Measurements from ENCODE around the gene NPLOC4. TPM values are rescaled to one million over a fixed set of nuclear protein-coding genes. Genes with fewer than 3 reads are reported as not detected.

Gene NPLOC4
- total and polyA plus RNA-seq, 2 of the 8 experiments (the other 6 are each of a cell fraction or from before 2014, with no cell fraction given), result 70.7 to 92.7 TPM

DNA sequence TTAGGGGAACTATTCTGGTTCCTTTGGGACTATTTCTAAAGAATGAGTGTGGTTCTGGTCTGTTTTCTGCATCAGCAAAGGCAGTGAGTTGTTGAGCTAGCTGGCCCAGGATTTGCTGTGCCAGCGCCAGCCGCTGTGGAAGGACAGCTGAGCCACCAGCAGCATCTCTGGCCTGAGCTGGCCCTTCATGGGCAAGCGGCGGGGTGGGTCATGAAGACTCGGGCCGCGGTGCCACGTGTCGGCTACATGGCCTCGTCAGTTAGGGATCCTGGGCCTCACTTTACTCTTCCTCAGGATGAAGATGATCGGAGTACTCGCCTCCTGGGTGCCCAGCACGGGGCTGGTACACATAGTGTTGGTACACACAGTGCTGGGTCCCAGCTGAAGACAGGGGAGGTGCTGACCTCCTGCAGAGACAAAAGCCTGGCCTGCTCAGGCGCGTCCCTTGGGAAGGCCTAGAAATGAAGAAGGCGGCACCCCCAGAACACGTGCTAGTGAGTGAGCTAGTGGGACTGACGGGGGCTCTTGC is 66.9 kb downstream of the NPLOC4 start:
- Histone ChIP-seq H3K18ac (ENCODE audit: extremely low read depth, low read length) (no peak overlapping the region), H3K14ac (ENCODE audit: insufficient read length) (no peak overlapping the region), H3K4me2 (ENCODE audit: insufficient read depth in 1 of 2, low read depth in 2 of 2, low read length in 2 of 2) (no peak overlapping the region), H2BK5ac (ENCODE audit: low read depth, low read length) (no peak overlapping the region), H3K56ac (replicated peaks; ENCODE audit: insufficient read length, low read depth, low read length) (no peak overlapping the region), H4K5ac (ENCODE audit: insufficient read length, low read depth, low read length) (no peak overlapping the region), H2BK120ac (replicated peaks; ENCODE audit: low read depth, low read length) (no peak overlapping the region), H3K36me3 (ENCODE audit: control insufficient read depth in 2 of 4, insufficient read depth in 4 of 4, low read length in 3 of 4) (peaks cover 20 to 68% (median 49%) of the 10 kb centered on the region in 4 experiments), H2BK20ac (ENCODE audit: low read length) (no peak overlapping the region), H3K4me1 (replicated peaks in 1 of 4; ENCODE audit: control insufficient read depth in 3 of 4, insufficient read depth in 4 of 4, low read length in 3 of 4) (no peaks in the 10 kb centered on the region), H2AFZ (ENCODE audit: low read length) (no peak overlapping the region), H2BK12ac (ENCODE audit: low read depth, low read length) (no peak overlapping the region), H4K20me1 (replicated peaks in 1 of 2; ENCODE audit: control insufficient read depth in 1 of 2, insufficient read depth in 2 of 2, low read length in 2 of 2) (peaks cover 7 to 12% of the 10 kb centered on the region in 2 experiments), H3K27me3 (replicated peaks in 1 of 4; ENCODE audit: control insufficient read depth in 3 of 4, extremely low read depth in 1 of 4, insufficient read depth in 3 of 4, low read length in 3 of 4) (no peaks in the 10 kb centered on the region), H4K91ac (replicated peaks; ENCODE audit: insufficient read length, low read length) (no peak overlapping the region), H3K9ac (replicated peaks in 1 of 4; ENCODE audit: extremely low read depth in 1 of 4, low read depth in 3 of 4, low read length in 3 of 4) (no peak overlapping the region), H3K79me1 (ENCODE audit: low read depth, low read length) (no peaks in the 10 kb centered on the region; the same call in 1 of the 2 replicates), H2AK5ac (ENCODE audit: low read depth, low read length) (no peak overlapping the region), H3K4me3 (ENCODE audit: extremely low read depth in 1 of 4, insufficient read depth in 2 of 4, low read depth in 3 of 4, low read length in 4 of 4) (no peak overlapping the region), H3K9me3 (ENCODE audit: insufficient read depth in 2 of 2, low read depth in 1 of 2, low read length in 1 of 2) (no peaks in the 10 kb centered on the region), H3K27ac (ENCODE audit: low read depth, low read length) (no peak overlapping the region), H3K4ac (replicated peaks; ENCODE audit: insufficient read length, low read depth, low read length) (no peak overlapping the region), H3K79me2 (ENCODE audit: control insufficient read depth in 1 of 2, insufficient read depth in 2 of 2, low read length in 2 of 2) (no peaks in the 10 kb centered on the region), H3K23me2 (ENCODE audit: low read depth, low read length) (no peaks in the 10 kb centered on the region), H4K8ac (ENCODE audit: extremely low read depth, insufficient read depth, low read length) (no peak overlapping the region), H3K23ac (ENCODE audit: insufficient read length) (no peak overlapping the region), H2BK15ac (ENCODE audit: low read length) (no peak overlapping the region)
- ChIA-PET CTCF (ENCODE audit: partially characterized antibody) (interaction anchor here (0.7 to 2.2 kb wide), 5 partner anchors 11 to 315 kb away, joined by 3 to 12 read pairs (median 4); no protein-coding TSS in a partner anchor), POLR2A (ENCODE audit: partially characterized antibody) (interaction anchor here (1.0 to 3.4 kb wide), 5 partner anchors 9 to 25 kb away, joined by 3 to 11 read pairs (median 3); no protein-coding TSS in a partner anchor)
- FAIRE-seq (no peak), DNase-seq (ENCODE audit: low read depth in 1 of 2, low spot score in 2 of 2) (no peak)
- 92% methylated on average over 18 of the region's 18 CpGs; no CpG with 5 or more reads in 1 of the 2 experiments for WGBS, 2 experiments (ENCODE audit: extremely low coverage in 1 of 2, insufficient coverage in 1 of 2, insufficient read length in 1 of 2, insufficient replicate concordance in 2 of 2, low coverage in 1 of 2, low lambda C conversion rate in 2 of 2, missing lambda C conversion rate in 1 of 2)
- TF ChIP-seq TAF7 (optimal IDR thresholded peaks at IDR 0.05; ENCODE audit: borderline replicate concordance, low read depth, low read length) (no peak), BACH1 (IDR thresholded peaks at IDR 0.05; ENCODE audit: low read length) (no peak), EP300 (IDR thresholded peaks at IDR 0.05; ENCODE audit: borderline replicate concordance in 1 of 2, low read depth in 2 of 2, low read length in 2 of 2) (no peak), RNF2 (IDR thresholded peaks at IDR 0.05; ENCODE audit: borderline replicate concordance, low read depth, low read length, missing control alignments, poor library complexity, severe bottlenecking) (no peak), TCF12 (IDR thresholded peaks at IDR 0.05; ENCODE audit: low read depth, low read length) (no peak), FOSL1 (IDR thresholded peaks at IDR 0.05; ENCODE audit: insufficient read depth, low read depth, low read length) (no peak), POLR2A (IDR thresholded peaks at IDR 0.05; ENCODE audit: control extremely low read depth in 1 of 2, low read depth in 2 of 2, low read length in 2 of 2) (no peak), SIN3A (conservative IDR thresholded peaks at IDR 0.05 in 1 of 2, IDR thresholded peaks at IDR 0.05 in 1 of 2; ENCODE audit: low read depth in 1 of 2, low read length in 2 of 2) (no peak), TBP (IDR thresholded peaks at IDR 0.05; ENCODE audit: low read depth, low read length) (no peak), HDAC2 (IDR thresholded peaks at IDR 0.05; ENCODE audit: borderline replicate concordance in 1 of 2, low read depth in 2 of 2, low read length in 2 of 2) (no peak), NANOG (IDR thresholded peaks at IDR 0.05; ENCODE audit: insufficient read depth, low read depth, low read length, poor library complexity, severe bottlenecking) (no peak), TAF1 (IDR thresholded peaks at IDR 0.05; ENCODE audit: low read depth, low read length) (no peak), KDM5A (IDR thresholded peaks at IDR 0.05; ENCODE audit: low read length) (no peak)

Measured in H1 (cell line).